HCT116 (cell line): ENCODE results near the gene DLG2. TPM values are rescaled to one million over a fixed set of nuclear protein-coding genes. Genes with fewer than 3 reads are reported as not detected.

Source experiments
- ATAC-seq: fragments of 200-7000 bp; cut with Tn5 transposase; 2 replicates; pipeline ENCODE4 v1.9.1; 2020; ENCODE audit warnings: mild to moderate bottlenecking, moderate library complexity
- BruUV-seq: library from RNA; stranded (reverse); fragments of 400-500 nt; replicated peaks from 2 replicates; lab custom pipeline; 2021; lab: Mats Ljungman, UMichigan
- CTCF ChIA-PET: fragments of 300-600 bp; sonication (Branson Sonifier 250); formaldehyde crosslinking; loops from one replicate; lab custom pipeline; 2021; ENCODE audit warnings: antibody characterized with exemption; lab: Charles Lee
- POLR2A ChIA-PET: fragments of 300-600, 350-600 bp; sonication (Branson Sonifier 250); formaldehyde crosslinking; loops from one replicate; lab custom pipeline; 2021; ENCODE audit warnings: antibody characterized with exemption; lab: Charles Lee
- RAD21 ChIA-PET, 2 experiments: fragments of 300-600 bp; sonication (Branson Sonifier 250); formaldehyde crosslinking; loops; one replicate each; lab custom pipeline; 2023; ENCODE audit warnings: low total read pairs in 2 of 2; ENCODE audit not compliant: uncharacterized antibody in 2 of 2, unreplicated experiment in 2 of 2, low non-redundant PET in 1 of 2; lab: Charles Lee
- DNase-seq: peaks from one replicate; pipeline ENCODE4 v3.0.0-alpha.2; 2010; ENCODE audit warnings: low read depth, low spot score
- H2AFZ ChIP-seq: fragments of 200-600 bp; shearing (Covaris generic), sonication (generic); 2 replicates; pipeline ENCODE4 v1.6.1; 2017; ENCODE audit warnings: low read depth, mixed run types, mixed read lengths, antibody characterized with exemption, low read length; ENCODE audit not compliant: poor library complexity, severe bottlenecking
- H3K27ac ChIP-seq: 2 replicates; pipeline ENCODE4 v1.5.1; 2012; ENCODE audit warnings: low read depth, low read length
- H3K27me3 ChIP-seq: fragments of 200-600 bp; sonication (generic); 2 replicates; pipeline ENCODE4 v1.6.1; 2016; ENCODE audit warnings: mixed run types, low read length, mixed read lengths; ENCODE audit not compliant: insufficient read depth
- H3K36me3 ChIP-seq, 2 experiments: fragments of 200-500 bp in 1 of 2; fragments of 200-600 bp in 1 of 2; sonication (Bioruptor generic) in 1 of 2; sonication (generic) in 1 of 2; 2 replicates each; pipeline versions ENCODE4 v1.5.1 to v1.6.1; 2014 to 2016; ENCODE audit warnings: low read length in 2 of 2, inconsistent platforms in 1 of 2, mixed read lengths in 1 of 2, mixed run types in 1 of 2; ENCODE audit not compliant: insufficient read depth in 2 of 2, control insufficient read depth in 1 of 2
- H3K4me1 ChIP-seq, 2 experiments: fragments of 200-600 bp in 1 of 2; sonication (generic) in 1 of 2; 2 replicates each; pipeline versions ENCODE4 v1.5.1 to v1.6.1; 2012 to 2017; ENCODE audit warnings: low read length in 2 of 2, inconsistent platforms in 1 of 2, mild to moderate bottlenecking in 1 of 2, mixed read lengths in 1 of 2, mixed run types in 1 of 2, moderate library complexity in 1 of 2; ENCODE audit not compliant: insufficient read depth in 2 of 2, control insufficient read depth in 1 of 2
- H3K4me2 ChIP-seq: fragments of 200-600 bp; sonication (generic); 2 replicates; pipeline ENCODE4 v1.6.1; 2017; ENCODE audit warnings: mixed run types, low read length, mixed read lengths
- H3K4me3 ChIP-seq, 2 experiments: fragments of 200-600 bp in 1 of 2; sonication (generic) in 1 of 2; replicated peaks in 1 of 2; 2 replicates each; pipeline ENCODE4 v1.5.1; 2011 to 2016; ENCODE audit warnings: low read length in 2 of 2, control low read depth in 1 of 2, low read depth in 1 of 2, mild to moderate bottlenecking in 1 of 2, mixed read lengths in 1 of 2, mixed run types in 1 of 2
- H3K79me2 ChIP-seq: fragments of 200-600 bp; sonication (generic); 2 replicates; pipeline ENCODE4 v1.6.1; 2017; ENCODE audit warnings: mild to moderate bottlenecking, mixed run types, low read length, moderate library complexity, mixed read lengths; ENCODE audit not compliant: insufficient read depth
- H3K9ac ChIP-seq: fragments of 200-600 bp; sonication (generic); 2 replicates; pipeline ENCODE4 v1.6.1; 2016; ENCODE audit warnings: low read length, mixed read lengths
- H3K9me2 ChIP-seq: fragments of 200-600 bp; sonication (generic), shearing (Covaris generic); 2 replicates; pipeline ENCODE4 v1.6.1; 2017; ENCODE audit warnings: mixed run types, mild to moderate bottlenecking, moderate library complexity; ENCODE audit not compliant: insufficient read depth
- H3K9me3 ChIP-seq, 2 experiments: fragments of 200-500 bp in 1 of 2; fragments of 200-600 bp in 1 of 2; sonication (Bioruptor generic) in 1 of 2; sonication (generic) in 1 of 2; 2 replicates each; pipeline ENCODE4 v1.6.1; 2014 to 2017; ENCODE audit warnings: low read length in 2 of 2, mixed read lengths in 2 of 2, inconsistent platforms in 1 of 2, low read depth in 1 of 2, mild to moderate bottlenecking in 1 of 2, mixed run types in 1 of 2, moderate library complexity in 1 of 2; ENCODE audit not compliant: control insufficient read depth in 1 of 2, insufficient read depth in 1 of 2
- H4K20me1 ChIP-seq: fragments of 200-600 bp; sonication (generic), shearing (Covaris generic); 2 replicates; pipeline ENCODE4 v1.6.1; 2017; ENCODE audit warnings: mixed run types, mild to moderate bottlenecking, moderate library complexity; ENCODE audit not compliant: insufficient read depth
- CBX3 ChIP-seq: IDR thresholded peaks from 2 replicates; pipeline ENCODE4 v1.6.1; 2012; ENCODE audit warnings: low read depth
- ELF1 ChIP-seq: IDR thresholded peaks from 2 replicates; pipeline ENCODE4 v1.6.1; 2012; ENCODE audit warnings: low read depth, borderline replicate concordance
- EZH2 ChIP-seq: fragments of 200-600 bp; sonication (generic); IDR thresholded peaks from 2 replicates; pipeline ENCODE4 v1.6.1; 2017; ENCODE audit warnings: antibody characterized with exemption, mixed run types
- JUND ChIP-seq: IDR thresholded peaks from 2 replicates; pipeline ENCODE4 v1.6.1; 2012
- POLR2A ChIP-seq: IDR thresholded peaks from 2 replicates; pipeline ENCODE4 v1.7.0; 2011; ENCODE audit warnings: borderline replicate concordance; ENCODE audit not compliant: insufficient read depth, insufficient read length; ENCODE audit errors: extremely low read depth
- POLR2AphosphoS5 ChIP-seq: IDR thresholded peaks from 2 replicates; pipeline ENCODE4 v1.6.1; 2011; ENCODE audit warnings: mild to moderate bottlenecking, low read depth, low read length, moderate library complexity
- RAD21 ChIP-seq: IDR thresholded peaks from 2 replicates; pipeline ENCODE4 v1.6.1; 2012; ENCODE audit warnings: low read depth, mild to moderate bottlenecking
- SIN3A ChIP-seq: IDR thresholded peaks from 2 replicates; pipeline ENCODE4 v1.6.1; 2012; ENCODE audit warnings: low read depth
- SP1 ChIP-seq: IDR thresholded peaks from 2 replicates; pipeline ENCODE4 v1.6.1; 2012; ENCODE audit warnings: low read depth
- SRF ChIP-seq: IDR thresholded peaks from 2 replicates; pipeline ENCODE4 v1.6.1; 2012; ENCODE audit warnings: low read depth
- TCF7L2 ChIP-seq: IDR thresholded peaks from 2 replicates; pipeline ENCODE4 v1.7.0; 2011; ENCODE audit warnings: borderline replicate concordance, inconsistent platforms; ENCODE audit not compliant: insufficient read depth, insufficient read length; ENCODE audit errors: extremely low read depth
- YY1 ChIP-seq: IDR thresholded peaks from 2 replicates; pipeline ENCODE4 v1.6.1; 2011; ENCODE audit warnings: low read length, low read depth, moderate library complexity, mild to moderate bottlenecking; ENCODE audit not compliant: insufficient replicate concordance; ENCODE audit errors: extremely low read depth
- ZNF274 ChIP-seq: fragments of 200-500 bp; sonication (Bioruptor generic); IDR thresholded peaks from 2 replicates; pipeline ENCODE4 v1.6.1; 2014; ENCODE audit warnings: mild to moderate bottlenecking, low read depth, low read length, inconsistent platforms
- intact Hi-C: fragments of 100-400 bp; cut with micrococcal nuclease; formaldehyde crosslinking; loops from 2 replicates; pipeline ENCODE4 v1.10.0; 2022
- total RNA-seq: library from RNA; stranded (reverse); gene quantifications from one replicate; pipeline ENCODE4 v1.2.1, GENCODE V29; 2021; ENCODE audit not compliant: unreplicated experiment
- TF ChIP-seq, protein P1 (sequence below): IDR thresholded peaks from 2 replicates; pipeline ENCODE4 v1.6.1; 2012; ENCODE audit warnings: low read depth
- TF ChIP-seq, protein P2 (sequence below): IDR thresholded peaks from 2 replicates; pipeline ENCODE4 v1.6.1; 2011; ENCODE audit warnings: mild to moderate bottlenecking, low read length, moderate library complexity; ENCODE audit not compliant: insufficient replicate concordance; ENCODE audit errors: extremely low read depth

Gene DLG2
- total RNA-seq, 1 experiment from 2014 or later = 2.4 TPM

DNA sequence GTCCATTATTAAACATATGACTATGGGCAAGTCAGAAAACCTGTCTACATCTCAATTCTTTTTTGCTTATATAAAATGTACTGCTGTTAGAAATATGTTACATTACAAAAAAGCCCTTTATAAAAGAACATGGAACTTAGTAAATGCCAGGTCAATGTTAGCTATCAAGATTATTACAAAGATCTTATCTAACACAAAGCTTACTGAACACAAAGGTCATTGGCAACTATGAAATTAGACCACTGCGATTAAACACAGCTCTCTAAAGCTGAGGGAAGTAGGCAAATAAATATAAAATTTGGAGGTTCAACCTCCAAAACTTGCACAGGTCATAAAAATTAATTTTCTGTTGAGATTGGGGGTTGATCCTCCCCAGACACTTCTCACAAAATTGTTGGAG is 1648.2 kb downstream of the DLG2 start (continued):
- TF ChIP-seq SIN3A (no peak), CBX3 (no peak)
- TF ChIP-seq, all 23 proteins: peak for 0

DNA sequence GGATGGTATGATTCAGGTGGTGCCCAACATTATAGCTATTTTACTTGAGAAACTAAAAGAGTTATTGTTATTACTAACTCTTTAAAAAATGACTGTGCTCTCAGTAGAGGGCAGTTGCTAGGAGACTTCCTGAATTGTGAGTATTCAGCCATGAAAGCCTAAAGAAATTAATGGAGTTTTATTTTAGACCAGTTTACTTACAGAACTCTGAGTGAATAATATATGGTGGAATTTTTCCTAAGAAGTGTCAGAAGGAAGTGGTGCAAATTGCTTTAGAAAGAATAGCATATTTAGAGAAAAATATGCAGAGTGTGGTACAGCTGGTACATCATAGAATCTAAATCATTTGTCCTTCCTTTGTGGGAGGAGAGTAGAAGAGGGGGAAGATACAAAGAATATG is 1651.1 kb downstream of the DLG2 start:
- RAD21 ChIA-PET = no interaction called here
- H2AFZ ChIP-seq = no peak overlapping the region

More for the DNA sequence above, 1651.1 kb downstream of the DLG2 start:
- Histone ChIP-seq H3K27me3 (no peaks in the 10 kb centered on the region; the same call in 1 of the 2 replicates), H3K9me3 (no peaks in the 10 kb centered on the region), H4K20me1 (no peaks in the 10 kb centered on the region), H3K4me2 (no peak overlapping the region), H3K4me3 (no peak overlapping the region), H3K9me2 (no peaks in the 10 kb centered on the region), H3K9ac (no peak overlapping the region), H3K4me1 (no peaks in the 10 kb centered on the region), H3K27ac (no peak overlapping the region), H3K36me3 (no peaks in the 10 kb centered on the region), H3K79me2 (no peaks in the 10 kb centered on the region)
- no peak for DNase-seq
- ChIA-PET POLR2A (no interaction called here), CTCF (no interaction called here)
- no TSS peak for BruUV-seq
- TF ChIP-seq YY1 (no peak), SP1 (no peak), TCF7L2 (no peak), ELF1 (no peak), SRF (no peak), RAD21 (no peak), EZH2 (no peak), POLR2AphosphoS5 (no peak), ZNF274 (no peak), JUND (no peak), POLR2A (no peak), CBX3 (no peak)
- TF ChIP-seq, protein P1, sequence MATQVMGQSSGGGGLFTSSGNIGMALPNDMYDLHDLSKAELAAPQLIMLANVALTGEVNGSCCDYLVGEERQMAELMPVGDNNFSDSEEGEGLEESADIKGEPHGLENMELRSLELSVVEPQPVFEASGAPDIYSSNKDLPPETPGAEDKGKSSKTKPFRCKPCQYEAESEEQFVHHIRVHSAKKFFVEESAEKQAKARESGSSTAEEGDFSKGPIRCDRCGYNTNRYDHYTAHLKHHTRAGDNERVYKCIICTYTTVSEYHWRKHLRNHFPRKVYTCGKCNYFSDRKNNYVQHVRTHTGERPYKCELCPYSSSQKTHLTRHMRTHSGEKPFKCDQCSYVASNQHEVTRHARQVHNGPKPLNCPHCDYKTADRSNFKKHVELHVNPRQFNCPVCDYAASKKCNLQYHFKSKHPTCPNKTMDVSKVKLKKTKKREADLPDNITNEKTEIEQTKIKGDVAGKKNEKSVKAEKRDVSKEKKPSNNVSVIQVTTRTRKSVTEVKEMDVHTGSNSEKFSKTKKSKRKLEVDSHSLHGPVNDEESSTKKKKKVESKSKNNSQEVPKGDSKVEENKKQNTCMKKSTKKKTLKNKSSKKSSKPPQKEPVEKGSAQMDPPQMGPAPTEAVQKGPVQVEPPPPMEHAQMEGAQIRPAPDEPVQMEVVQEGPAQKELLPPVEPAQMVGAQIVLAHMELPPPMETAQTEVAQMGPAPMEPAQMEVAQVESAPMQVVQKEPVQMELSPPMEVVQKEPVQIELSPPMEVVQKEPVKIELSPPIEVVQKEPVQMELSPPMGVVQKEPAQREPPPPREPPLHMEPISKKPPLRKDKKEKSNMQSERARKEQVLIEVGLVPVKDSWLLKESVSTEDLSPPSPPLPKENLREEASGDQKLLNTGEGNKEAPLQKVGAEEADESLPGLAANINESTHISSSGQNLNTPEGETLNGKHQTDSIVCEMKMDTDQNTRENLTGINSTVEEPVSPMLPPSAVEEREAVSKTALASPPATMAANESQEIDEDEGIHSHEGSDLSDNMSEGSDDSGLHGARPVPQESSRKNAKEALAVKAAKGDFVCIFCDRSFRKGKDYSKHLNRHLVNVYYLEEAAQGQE = no peak
- TF ChIP-seq, protein P2, sequence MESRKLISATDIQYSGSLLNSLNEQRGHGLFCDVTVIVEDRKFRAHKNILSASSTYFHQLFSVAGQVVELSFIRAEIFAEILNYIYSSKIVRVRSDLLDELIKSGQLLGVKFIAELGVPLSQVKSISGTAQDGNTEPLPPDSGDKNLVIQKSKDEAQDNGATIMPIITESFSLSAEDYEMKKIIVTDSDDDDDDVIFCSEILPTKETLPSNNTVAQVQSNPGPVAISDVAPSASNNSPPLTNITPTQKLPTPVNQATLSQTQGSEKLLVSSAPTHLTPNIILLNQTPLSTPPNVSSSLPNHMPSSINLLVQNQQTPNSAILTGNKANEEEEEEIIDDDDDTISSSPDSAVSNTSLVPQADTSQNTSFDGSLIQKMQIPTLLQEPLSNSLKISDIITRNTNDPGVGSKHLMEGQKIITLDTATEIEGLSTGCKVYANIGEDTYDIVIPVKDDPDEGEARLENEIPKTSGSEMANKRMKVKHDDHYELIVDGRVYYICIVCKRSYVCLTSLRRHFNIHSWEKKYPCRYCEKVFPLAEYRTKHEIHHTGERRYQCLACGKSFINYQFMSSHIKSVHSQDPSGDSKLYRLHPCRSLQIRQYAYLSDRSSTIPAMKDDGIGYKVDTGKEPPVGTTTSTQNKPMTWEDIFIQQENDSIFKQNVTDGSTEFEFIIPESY = no peak
- intact Hi-C loops = no loop called here
- no peak for ATAC-seq
